Measurements from ENCODE around the gene TPSG1. TPM values are rescaled to one million over a fixed set of nuclear protein-coding genes. Genes with fewer than 3 reads are reported as not detected.

Gene TPSG1
- total and polyA plus RNA-seq, 2 of the 13 experiments (the other 11 are each of a cell fraction or from before 2014, with no cell fraction given) = not detected

GRCh38 chr16:1216296-1216619, 8.8 kb downstream of the TPSG1 start (continued):
- TF ChIP-seq RARA (CRISPR knock-in tag; IDR thresholded peaks at IDR 0.05) (no peak), NFAT5 (CRISPR knock-in tag; IDR thresholded peaks at IDR 0.05) (no peak), ZNF460 (CRISPR knock-in tag; IDR thresholded peaks at IDR 0.05; ENCODE audit: borderline replicate concordance) (no peak), ZSCAN22 (CRISPR knock-in tag; IDR thresholded peaks at IDR 0.05) (no peak), TBX2 (CRISPR knock-in tag; IDR thresholded peaks at IDR 0.05; ENCODE audit: borderline replicate concordance) (no peak), CCAR2 (optimal IDR thresholded peaks at IDR 0.05; ENCODE audit: low read depth, low read length) (no peak), CEBPG (CRISPR knock-in tag; IDR thresholded peaks at IDR 0.05) (no peak)

GRCh38 chr16:1215574-1216295, 9.3 kb downstream of the TPSG1 start:
- CTCF ChIA-PET (ENCODE audit: low intra/inter-chr PET ratio, low total read pairs) = no interaction called here
- in situ Hi-C loops (cut with HindIII; ENCODE audit: extremely low pct_ligation_motif_present, low pct_unique_long_range_greater_than_20kb) = loop anchor here (25.0 kb wide), 1 partner anchor 403 kb away; the partner anchor contains the start of gene GNG13
- intact Hi-C loops (cut with micrococcal nuclease; ENCODE audit: unreplicated experiment) = no loop called here
- FAIRE-seq = no peak
- Histone ChIP-seq H3K9me3 (ENCODE audit: low read length) (no peaks in the 10 kb centered on the region), H3K4me3 (replicated peaks in 1 of 3; ENCODE audit: insufficient read depth in 1 of 3, low read depth in 2 of 3, low read length in 3 of 3) (no peak overlapping the region), H3K36me3 (replicated peaks in 1 of 2; ENCODE audit: control insufficient read depth in 1 of 2, insufficient read depth in 2 of 2, low read length in 2 of 2) (no peaks in the 10 kb centered on the region; a peak in 1 of 5 replicates), H3K27ac (ENCODE audit: extremely low read length, insufficient read depth, low read length) (no peak overlapping the region), H3K79me2 (ENCODE audit: insufficient read depth, low read length) (no peaks in the 10 kb centered on the region), H3K4me2 (ENCODE audit: low read depth, low read length) (no peak overlapping the region), H4K20me1 (ENCODE audit: insufficient read depth, low read length) (no peaks in the 10 kb centered on the region), H2AFZ (ENCODE audit: low read length) (no peak overlapping the region), H3K27me3 (ENCODE audit: control insufficient read depth in 1 of 2, insufficient read depth in 2 of 2, low read length in 2 of 2) (no peaks in the 10 kb centered on the region), H3K9ac (ENCODE audit: insufficient read depth, low read depth, low read length) (no peak overlapping the region), H3K4me1 (ENCODE audit: insufficient read depth, low read length) (no peaks in the 10 kb centered on the region)
- no peak for DNase-seq (ENCODE audit: low spot score)
- POLR2A ChIA-PET = no interaction called here
- no peak for ATAC-seq
- 70% methylated on average over 13 of the region's 32 CpGs for WGBS (ENCODE audit: low lambda C conversion rate)
- no TSS peak for BruUV-seq (replicated peaks)
- TF ChIP-seq RXRB (CRISPR knock-in tag; IDR thresholded peaks at IDR 0.05; ENCODE audit: borderline replicate concordance) (no peak), ZNF567 (CRISPR knock-in tag; IDR thresholded peaks at IDR 0.05; ENCODE audit: borderline replicate concordance) (no peak), MIER3 (CRISPR knock-in tag; IDR thresholded peaks at IDR 0.05; ENCODE audit: borderline replicate concordance) (no peak), TRAFD1 (CRISPR knock-in tag; IDR thresholded peaks at IDR 0.05; ENCODE audit: borderline replicate concordance) (no peak), SIN3B (IDR thresholded peaks at IDR 0.05; ENCODE audit: low read length) (no peak), HDAC6 (IDR thresholded peaks at IDR 0.05; ENCODE audit: low read depth, low read length) (no peak), FOXC1 (CRISPR knock-in tag; IDR thresholded peaks at IDR 0.05; ENCODE audit: borderline replicate concordance) (no peak), ZNF558 (CRISPR knock-in tag; IDR thresholded peaks at IDR 0.05; ENCODE audit: borderline replicate concordance) (no peak), ZNF263 (CRISPR knock-in tag; IDR thresholded peaks at IDR 0.05) (no peak)

Measured in HepG2 (cell line).